Uterus (tissue), 4 donors: ENCODE measurements around the gene EIF6. TPM values are rescaled to one million over a fixed set of nuclear protein-coding genes. Genes with fewer than 3 reads are reported as not detected.

Experiments used
- DNase-seq, 2 donors: peaks; one replicate each; pipeline ENCODE4 v3.0.0-alpha.2; 2019 to 2020
- H3K27ac ChIP-seq, 2 donors: fragments of 200-600 bp; sonication (generic); 1 replicate in 1 of 2; 2 replicates in 1 of 2; pipeline ENCODE4 v1.5.1; 2016 to 2018
- H3K27me3 ChIP-seq, 2 donors: fragments of 200-600 bp; sonication (generic); one replicate each; pipeline ENCODE4 v1.5.1; 2018 to 2019; ENCODE audit warnings: control low read depth in 1 of 2
- H3K36me3 ChIP-seq, 2 donors: fragments of 200-600 bp; sonication (generic); one replicate each; pipeline ENCODE4 v1.5.1; 2019; ENCODE audit warnings: control low read depth in 1 of 2
- H3K4me1 ChIP-seq, 2 donors: fragments of 200-600 bp; sonication (generic); one replicate each; pipeline ENCODE4 v1.5.1; 2018 to 2019; ENCODE audit warnings: control low read depth in 1 of 2
- H3K4me3 ChIP-seq, 2 donors: fragments of 200-600 bp; sonication (generic); 1 replicate in 1 of 2; 2 replicates in 1 of 2; pipeline ENCODE4 v1.5.1; 2018 to 2019; ENCODE audit warnings: mild to moderate bottlenecking in 1 of 2
- H3K9me3 ChIP-seq, 2 donors: fragments of 200-600 bp; sonication (generic); one replicate each; pipeline ENCODE4 v1.5.1; 2019; ENCODE audit warnings: control low read depth in 1 of 2
- POLR2A ChIP-seq, 2 donors: fragments of 450-650 bp; IDR thresholded peaks; one replicate each; pipeline ENCODE4 v1.6.1; 2016; ENCODE audit warnings: antibody characterized with exemption in 2 of 2, mild to moderate bottlenecking in 1 of 2, moderate library complexity in 1 of 2
- intact Hi-C: fragments of 100-400 bp; cut with DNase I; formaldehyde crosslinking; loops from one replicate; pipeline ENCODE4 v1.15.1; 2023; ENCODE audit warnings: low total_unique reads
- total RNA-seq, 4 donors: library from RNA; depleted of rRNA in 3 of 4; stranded (reverse); fragments of >200 nt in 3 of 4; gene quantifications; one replicate each; pipeline versions ENCODE4 v1.1.0 to v1.2.4, GENCODE V29; 2014 to 2023
- TF ChIP-seq, protein P1 (sequence below), 4 experiments: fragments of 200-600 bp in 2 of 4; fragments of 450-650 bp in 2 of 4; sonication (generic) in 2 of 4; IDR thresholded peaks; one replicate each; pipeline ENCODE4 v1.5.1; 2016 to 2019; ENCODE audit warnings: antibody characterized with exemption in 4 of 4, mild to moderate bottlenecking in 2 of 4, moderate library complexity in 1 of 4
- donor health status: DM: yes; HTN: yes; CAD: no.

Gene EIF6
- total RNA-seq, 4 donors from 2014 or later = 33.8 to 80.9 (median 66.8) TPM

DNA sequence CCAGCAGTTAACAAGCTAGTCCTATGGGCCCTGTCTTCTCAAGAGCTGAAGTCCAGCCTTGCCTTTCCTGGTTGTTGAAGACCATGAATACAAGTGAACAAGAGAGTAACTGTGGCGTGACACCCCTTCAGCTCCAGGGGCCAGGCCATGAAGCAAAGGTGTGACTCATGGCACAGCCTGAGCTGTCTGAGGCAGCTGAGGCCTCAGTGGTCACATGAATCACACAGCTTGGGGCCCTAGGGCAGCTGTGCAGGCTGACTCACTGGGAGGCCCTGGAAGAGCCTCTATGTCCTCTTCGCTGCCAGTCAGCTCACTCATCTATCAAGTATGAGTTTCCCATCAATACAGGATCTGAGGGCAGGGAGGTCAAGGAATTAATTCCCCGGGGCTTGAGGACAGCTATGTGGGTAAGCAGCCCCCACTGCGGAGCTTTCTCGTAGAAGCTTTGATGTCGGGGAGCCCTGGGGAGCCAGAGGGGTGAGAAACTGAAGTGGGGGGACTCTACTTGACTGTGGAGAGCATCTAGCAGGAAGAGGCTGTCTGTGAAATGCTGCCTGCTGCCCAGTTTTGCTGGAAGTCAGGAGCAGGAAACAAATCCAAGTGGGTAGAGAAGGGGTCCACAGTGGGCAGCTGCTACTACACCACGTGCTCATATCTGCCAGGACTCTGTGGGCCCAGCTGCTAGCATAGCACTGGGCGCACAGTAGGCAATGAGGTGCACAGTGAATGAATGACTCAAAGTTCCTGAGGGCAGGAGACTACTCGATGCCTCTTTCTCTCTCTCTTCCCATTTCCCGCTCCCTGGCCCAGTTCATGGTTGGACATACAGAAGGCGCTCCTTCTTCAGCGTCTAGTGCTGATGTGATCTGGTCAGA is 21.3 kb upstream of the EIF6 start:
- H3K4me1 ChIP-seq = peaks cover 0 to 3% of the 10 kb centered on the region in 2 donors
- H3K9me3 ChIP-seq = no peaks in the 10 kb centered on the region
- H3K27me3 ChIP-seq = no peaks in the 10 kb centered on the region
- H3K36me3 ChIP-seq = no peaks in the 10 kb centered on the region
- no peak overlapping the region for H3K27ac ChIP-seq
- DNase-seq = no peak
- TF ChIP-seq, protein P1, sequence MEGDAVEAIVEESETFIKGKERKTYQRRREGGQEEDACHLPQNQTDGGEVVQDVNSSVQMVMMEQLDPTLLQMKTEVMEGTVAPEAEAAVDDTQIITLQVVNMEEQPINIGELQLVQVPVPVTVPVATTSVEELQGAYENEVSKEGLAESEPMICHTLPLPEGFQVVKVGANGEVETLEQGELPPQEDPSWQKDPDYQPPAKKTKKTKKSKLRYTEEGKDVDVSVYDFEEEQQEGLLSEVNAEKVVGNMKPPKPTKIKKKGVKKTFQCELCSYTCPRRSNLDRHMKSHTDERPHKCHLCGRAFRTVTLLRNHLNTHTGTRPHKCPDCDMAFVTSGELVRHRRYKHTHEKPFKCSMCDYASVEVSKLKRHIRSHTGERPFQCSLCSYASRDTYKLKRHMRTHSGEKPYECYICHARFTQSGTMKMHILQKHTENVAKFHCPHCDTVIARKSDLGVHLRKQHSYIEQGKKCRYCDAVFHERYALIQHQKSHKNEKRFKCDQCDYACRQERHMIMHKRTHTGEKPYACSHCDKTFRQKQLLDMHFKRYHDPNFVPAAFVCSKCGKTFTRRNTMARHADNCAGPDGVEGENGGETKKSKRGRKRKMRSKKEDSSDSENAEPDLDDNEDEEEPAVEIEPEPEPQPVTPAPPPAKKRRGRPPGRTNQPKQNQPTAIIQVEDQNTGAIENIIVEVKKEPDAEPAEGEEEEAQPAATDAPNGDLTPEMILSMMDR (IDR thresholded peaks at IDR 0.05) = no peak
- no peak for TF ChIP-seq POLR2A (IDR thresholded peaks at IDR 0.05)
- no peak overlapping the region for H3K4me3 ChIP-seq
- intact Hi-C loops = no loop called here

DNA sequence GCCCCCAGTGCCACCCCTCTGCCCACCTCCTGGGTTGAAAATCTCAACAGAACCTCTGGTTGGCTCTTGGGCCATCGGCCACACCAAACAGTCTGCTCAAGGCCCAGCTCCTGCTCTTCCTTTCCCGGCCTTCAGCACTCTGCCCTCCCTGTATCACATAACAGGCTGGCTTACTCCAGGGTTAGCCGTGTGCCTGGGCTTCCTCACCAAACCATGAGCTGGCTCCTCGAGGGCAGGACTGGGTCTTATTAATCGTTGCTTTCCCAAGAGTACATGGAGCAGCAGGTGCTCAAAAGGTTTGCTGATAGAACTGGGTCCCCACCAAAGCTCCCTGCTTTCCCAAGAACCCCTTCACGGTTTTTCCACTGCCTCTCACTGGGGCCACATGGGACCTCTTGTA is 20.4 kb upstream of the EIF6 start:
- intact Hi-C loops = loop anchor here (5.0 kb wide), 1 partner anchor 137 kb away; no protein-coding TSS in a partner anchor
- Histone ChIP-seq H3K4me1 (peaks cover 0 to 3% of the 10 kb centered on the region in 2 donors), H3K9me3 (no peaks in the 10 kb centered on the region), H3K4me3 (no peak overlapping the region), H3K27ac (no peak overlapping the region), H3K27me3 (no peaks in the 10 kb centered on the region), H3K36me3 (no peaks in the 10 kb centered on the region)
- DNase-seq = no peak
- TF ChIP-seq, protein P1 (IDR thresholded peaks at IDR 0.05) = no peak
- TF ChIP-seq POLR2A (IDR thresholded peaks at IDR 0.05) = no peak

DNA sequence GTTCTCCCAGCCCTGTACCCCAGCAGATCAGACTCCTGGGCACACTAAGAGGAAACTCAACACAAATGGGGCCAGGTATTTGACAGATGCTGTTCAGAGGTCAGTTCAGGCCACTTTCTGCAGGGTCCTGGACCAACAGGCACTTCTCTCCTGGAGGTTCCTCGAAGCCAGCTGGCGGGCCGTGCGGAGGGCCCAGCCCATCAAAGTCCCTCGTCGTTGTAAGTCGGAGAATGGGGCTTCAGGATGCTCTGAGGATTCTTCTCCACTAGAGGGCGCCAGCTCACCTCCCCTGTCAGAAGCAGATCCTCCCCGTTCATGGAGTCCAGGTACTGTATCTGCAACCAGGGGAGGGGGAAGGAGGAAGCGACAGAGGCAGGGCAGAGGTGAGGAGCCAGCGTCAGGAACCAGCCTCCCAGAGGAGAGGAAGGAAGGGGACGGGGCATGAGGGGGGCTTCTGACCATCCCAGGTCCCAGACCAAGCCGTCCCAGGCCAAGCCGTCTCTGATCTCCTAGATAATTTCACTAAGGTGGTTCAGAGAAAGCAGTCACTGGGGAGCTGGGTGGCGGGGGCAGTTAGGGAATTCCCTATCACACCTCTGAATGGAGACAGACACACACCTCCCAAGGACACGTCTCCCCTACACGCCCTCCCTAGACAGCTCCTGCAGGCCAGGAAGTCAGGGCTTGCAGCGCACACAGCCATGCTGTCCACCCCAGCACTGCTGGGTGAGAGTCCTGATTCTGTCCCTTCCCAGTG is 19.3 kb upstream of the EIF6 start:
- peaks cover 0 to 3% of the 10 kb centered on the region in 2 donors for H3K4me1 ChIP-seq
- no peaks in the 10 kb centered on the region for H3K36me3 ChIP-seq
- H3K27ac ChIP-seq = no peak overlapping the region
- no peak overlapping the region for H3K4me3 ChIP-seq
- DNase-seq = peak; percentile 77 to 83
- TF ChIP-seq, protein P1 (IDR thresholded peaks at IDR 0.05) = peak; percentile 77 to 89 (median 88)
- TF ChIP-seq POLR2A (IDR thresholded peaks at IDR 0.05) = no peak
- intact Hi-C loops = loop anchor here (5.0 kb wide), 1 partner anchor 138 kb away; no protein-coding TSS in a partner anchor
- H3K9me3 ChIP-seq = no peaks in the 10 kb centered on the region
- no peaks in the 10 kb centered on the region for H3K27me3 ChIP-seq

DNA sequence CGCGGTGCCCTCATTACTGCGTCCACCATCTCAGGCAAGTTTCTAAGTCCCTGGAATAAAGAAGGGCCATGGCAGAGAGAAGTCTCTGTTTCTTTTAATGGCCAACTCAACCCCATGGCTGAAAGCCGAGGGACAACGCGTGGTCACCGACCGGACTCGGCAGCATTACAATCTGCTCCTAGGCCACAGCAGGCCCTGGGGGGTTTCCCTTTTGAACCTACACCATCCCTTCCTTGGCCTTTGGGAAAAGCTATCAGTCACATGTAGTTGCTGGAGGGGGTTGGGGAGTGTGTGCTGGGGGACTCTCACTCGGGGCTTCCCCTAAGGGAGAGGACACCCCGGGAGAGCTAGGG is 18.8 kb upstream of the EIF6 start:
- no peak for TF ChIP-seq POLR2A (IDR thresholded peaks at IDR 0.05)
- TF ChIP-seq, protein P1 (IDR thresholded peaks at IDR 0.05) = no peak
- H3K4me1 ChIP-seq = peaks cover 0 to 3% of the 10 kb centered on the region in 2 donors
- no peak for DNase-seq
- H3K27ac ChIP-seq = no peak overlapping the region
- intact Hi-C loops = loop anchor here (5.0 kb wide), 1 partner anchor 139 kb away; no protein-coding TSS in a partner anchor
- H3K9me3 ChIP-seq = no peaks in the 10 kb centered on the region
- H3K4me3 ChIP-seq = no peak overlapping the region
- H3K36me3 ChIP-seq = no peaks in the 10 kb centered on the region
- no peaks in the 10 kb centered on the region for H3K27me3 ChIP-seq
